ENCODE results near the gene SHLD1.
A peak's percentile ranks its signal among the peaks of the same experiment; 100 is the strongest.

Gene SHLD1

GRCh38 chr20:5899444-5899843 is 149.2 kb downstream of the SHLD1 start:
- H3K27me3 ChIP-seq, result no peaks in the 10 kb centered on the region
- no peak overlapping the region for H3K4me3 ChIP-seq (ENCODE audit: low read depth, low read length)
- H3K36me3 ChIP-seq, result no peaks in the 10 kb centered on the region
- DNase-seq, result no peak
- no peaks in the 10 kb centered on the region for H3K9me3 ChIP-seq
- TF ChIP-seq CTCF (IDR thresholded peaks at IDR 0.05; ENCODE audit: low read depth, low read length), result no peak
- no peaks in the 10 kb centered on the region for H3K4me1 ChIP-seq

GRCh38 chr20:5900908-5901307 is 150.7 kb downstream of the SHLD1 start:
- TF ChIP-seq CTCF (IDR thresholded peaks at IDR 0.05; ENCODE audit: low read depth, low read length), result no peak
- H3K36me3 ChIP-seq, result no peaks in the 10 kb centered on the region
- H3K9me3 ChIP-seq, result no peaks in the 10 kb centered on the region
- no peaks in the 10 kb centered on the region for H3K4me1 ChIP-seq
- no peaks in the 10 kb centered on the region for H3K27me3 ChIP-seq
- H3K4me3 ChIP-seq (ENCODE audit: low read depth, low read length), result no peak overlapping the region
- no peak for DNase-seq

GRCh38 chr20:5908981-5909380 is 158.8 kb downstream of the SHLD1 start:
- Histone ChIP-seq H3K9me3 (no peaks in the 10 kb centered on the region), H3K4me1 (peaks cover 3% of the 10 kb centered on the region; the same call in 1 of the 2 replicates), H3K36me3 (peaks cover 3% of the 10 kb centered on the region; the same call in 1 of the 2 replicates), H3K27me3 (no peaks in the 10 kb centered on the region), H3K4me3 (ENCODE audit: low read depth, low read length) (no peak overlapping the region)
- TF ChIP-seq CTCF (IDR thresholded peaks at IDR 0.05; ENCODE audit: low read depth, low read length), result no peak
- no peak for DNase-seq

GRCh38 chr20:5910186-5910585 is 160.0 kb downstream of the SHLD1 start:
- Histone ChIP-seq H3K4me3 (ENCODE audit: low read depth, low read length) (peak overlapping the region; percentile 95), H3K9me3 (no peaks in the 10 kb centered on the region), H3K4me1 (peaks cover 3% of the 10 kb centered on the region; the same call in 1 of the 2 replicates), H3K27me3 (no peaks in the 10 kb centered on the region), H3K36me3 (peaks cover 15% of the 10 kb centered on the region)
- no peak for DNase-seq
- no peak for TF ChIP-seq CTCF (IDR thresholded peaks at IDR 0.05; ENCODE audit: low read depth, low read length)

- no peak for TF ChIP-seq CTCF (IDR thresholded peaks at IDR 0.05; ENCODE audit: low read depth, low read length)
Measured at GRCh38 chr20:5913166-5913565, 163.0 kb downstream of the SHLD1 start.

More at GRCh38 chr20:5913166-5913565, 163.0 kb downstream of the SHLD1 start:
- no peaks in the 10 kb centered on the region for H3K9me3 ChIP-seq
- H3K27me3 ChIP-seq, result no peaks in the 10 kb centered on the region
- peaks cover 3% of the 10 kb centered on the region; the same call in 1 of the 2 replicates for H3K4me1 ChIP-seq
- H3K36me3 ChIP-seq, result peaks cover 37% of the 10 kb centered on the region
- H3K4me3 ChIP-seq (ENCODE audit: low read depth, low read length), result peak overlapping the region; percentile 95
- DNase-seq, result no peak
